ENCODE data around the gene WIPI1. TPM values are rescaled to one million over a fixed set of nuclear protein-coding genes. Genes with fewer than 3 reads are reported as not detected.
A peak's percentile ranks its signal among the peaks of the same experiment; 100 is the strongest.

Gene WIPI1
- total RNA-seq, 2 donors from 2014 or later, result 54.2 to 58.3 TPM

DNA sequence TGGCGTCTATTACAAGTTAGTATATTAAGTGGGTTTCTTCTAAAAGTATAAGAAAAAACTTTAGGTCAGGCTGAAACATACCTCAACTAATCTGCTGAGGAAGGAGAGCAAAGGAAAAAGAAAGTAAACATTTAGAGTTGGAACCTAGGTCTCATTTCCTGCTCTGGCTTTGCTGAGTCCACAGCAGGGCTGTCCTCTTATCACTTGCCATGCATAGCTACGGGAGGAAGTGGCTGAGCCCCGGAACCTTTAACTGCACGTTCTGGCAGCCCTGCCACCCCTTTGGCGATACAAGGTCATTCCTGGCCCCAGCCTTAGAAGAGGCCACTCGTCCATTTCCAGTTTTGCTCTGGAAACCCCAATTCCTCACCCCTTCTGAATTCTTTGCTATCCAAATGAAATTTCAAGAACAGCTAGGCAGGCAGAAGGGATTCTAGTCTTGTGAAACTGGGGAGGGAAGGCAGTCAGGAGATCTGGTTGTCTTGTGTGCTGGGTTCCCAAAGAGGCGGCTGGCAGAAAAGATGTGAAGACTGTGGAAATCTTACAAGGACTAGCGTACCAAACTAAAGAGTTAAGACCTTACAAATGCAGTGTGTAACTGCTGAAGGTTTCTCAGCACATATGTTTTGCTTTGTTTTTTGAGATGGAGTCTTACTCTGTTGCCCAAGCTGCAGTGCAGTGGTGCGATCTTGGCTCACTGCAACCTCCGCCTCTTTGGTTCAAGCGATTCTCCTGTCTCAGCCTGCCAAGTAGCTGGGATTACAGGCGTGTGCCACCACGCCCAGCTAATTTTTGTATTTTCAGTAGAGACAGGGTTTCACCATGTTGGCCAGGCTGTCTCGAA is 19.1 kb downstream of the WIPI1 start:
- TF ChIP-seq, protein P1, sequence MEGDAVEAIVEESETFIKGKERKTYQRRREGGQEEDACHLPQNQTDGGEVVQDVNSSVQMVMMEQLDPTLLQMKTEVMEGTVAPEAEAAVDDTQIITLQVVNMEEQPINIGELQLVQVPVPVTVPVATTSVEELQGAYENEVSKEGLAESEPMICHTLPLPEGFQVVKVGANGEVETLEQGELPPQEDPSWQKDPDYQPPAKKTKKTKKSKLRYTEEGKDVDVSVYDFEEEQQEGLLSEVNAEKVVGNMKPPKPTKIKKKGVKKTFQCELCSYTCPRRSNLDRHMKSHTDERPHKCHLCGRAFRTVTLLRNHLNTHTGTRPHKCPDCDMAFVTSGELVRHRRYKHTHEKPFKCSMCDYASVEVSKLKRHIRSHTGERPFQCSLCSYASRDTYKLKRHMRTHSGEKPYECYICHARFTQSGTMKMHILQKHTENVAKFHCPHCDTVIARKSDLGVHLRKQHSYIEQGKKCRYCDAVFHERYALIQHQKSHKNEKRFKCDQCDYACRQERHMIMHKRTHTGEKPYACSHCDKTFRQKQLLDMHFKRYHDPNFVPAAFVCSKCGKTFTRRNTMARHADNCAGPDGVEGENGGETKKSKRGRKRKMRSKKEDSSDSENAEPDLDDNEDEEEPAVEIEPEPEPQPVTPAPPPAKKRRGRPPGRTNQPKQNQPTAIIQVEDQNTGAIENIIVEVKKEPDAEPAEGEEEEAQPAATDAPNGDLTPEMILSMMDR (IDR thresholded peaks at IDR 0.05), result no peak
- H3K27me3 ChIP-seq (replicated peaks; ENCODE audit: insufficient read depth), result no peaks in the 10 kb centered on the region
- ATAC-seq (ENCODE audit: insufficient number of reproducible peaks, low FRiP score, low read depth) (no peak), DNase-seq (ENCODE audit: low spot score) (no peak)
- peaks cover 24% of the 10 kb centered on the region for H3K36me3 ChIP-seq
- H3K27ac ChIP-seq, result peak overlapping the region in 1 of 2 donors; percentile 43
- H3K4me3 ChIP-seq, result peak overlapping the region; percentile 22
- H3K4me1 ChIP-seq (ENCODE audit: control insufficient read depth in 1 of 2, low read depth in 2 of 2), result peaks cover 0 to 1% of the 10 kb centered on the region in 2 donors
- H3K9me3 ChIP-seq, result no peaks in the 10 kb centered on the region

DNA sequence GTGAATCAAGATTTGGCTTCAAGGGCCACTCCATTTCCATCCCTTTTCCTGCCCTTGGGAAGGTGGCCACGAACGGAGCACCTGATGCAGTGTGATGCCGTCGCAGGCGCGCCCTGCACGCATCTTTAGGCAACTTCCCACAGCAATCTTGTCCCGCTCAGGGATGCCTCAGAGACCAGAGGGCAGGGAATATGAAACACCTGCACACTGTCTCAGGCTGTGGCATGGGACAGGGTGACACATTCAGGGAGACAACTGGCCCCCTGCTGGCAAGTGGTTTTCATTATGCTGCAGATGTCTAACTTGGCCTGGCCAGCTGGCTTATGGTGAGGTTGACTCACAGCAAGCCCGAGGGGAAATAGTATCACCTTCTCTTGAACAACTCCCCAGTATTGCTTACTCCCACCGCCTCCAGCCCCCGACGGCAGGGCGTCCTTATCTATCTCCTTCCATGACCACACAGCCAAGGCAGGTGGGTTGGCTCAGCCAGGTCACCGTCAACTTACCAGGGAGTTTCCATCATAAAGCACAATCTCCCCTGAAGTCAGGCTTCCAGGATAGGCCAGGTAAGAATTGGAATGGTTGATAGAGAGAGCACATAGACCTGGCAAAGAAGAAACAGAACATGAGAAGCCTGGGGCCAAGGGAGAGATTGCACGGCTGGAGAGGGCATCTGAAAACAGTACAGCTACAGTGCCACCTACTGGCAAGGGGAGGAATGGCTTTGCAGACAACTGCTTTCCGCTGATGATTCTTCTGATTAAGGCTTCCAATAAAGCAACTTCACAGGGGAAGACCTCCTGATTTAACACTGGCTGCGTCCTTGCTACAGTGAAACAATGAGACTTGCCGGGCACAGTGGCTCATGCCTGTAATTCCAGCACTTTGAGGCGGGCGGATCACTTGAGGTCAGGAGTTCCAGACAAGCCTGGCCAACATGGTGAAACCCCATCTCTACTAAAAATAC is 21.1 kb downstream of the WIPI1 start:
- TF ChIP-seq, protein P1 (IDR thresholded peaks at IDR 0.05), result peak; percentile 87
- H3K9me3 ChIP-seq, result no peaks in the 10 kb centered on the region
- ATAC-seq (ENCODE audit: insufficient number of reproducible peaks, low FRiP score, low read depth), result no peak
- H3K27ac ChIP-seq, result no peak overlapping the region
- DNase-seq (ENCODE audit: low spot score), result no peak
- no peak overlapping the region for H3K4me3 ChIP-seq
- H3K36me3 ChIP-seq, result peaks cover 44% of the 10 kb centered on the region
- no peaks in the 10 kb centered on the region for H3K4me1 ChIP-seq (ENCODE audit: control insufficient read depth in 1 of 2, low read depth in 2 of 2)
- H3K27me3 ChIP-seq (replicated peaks; ENCODE audit: insufficient read depth), result no peaks in the 10 kb centered on the region

DNA sequence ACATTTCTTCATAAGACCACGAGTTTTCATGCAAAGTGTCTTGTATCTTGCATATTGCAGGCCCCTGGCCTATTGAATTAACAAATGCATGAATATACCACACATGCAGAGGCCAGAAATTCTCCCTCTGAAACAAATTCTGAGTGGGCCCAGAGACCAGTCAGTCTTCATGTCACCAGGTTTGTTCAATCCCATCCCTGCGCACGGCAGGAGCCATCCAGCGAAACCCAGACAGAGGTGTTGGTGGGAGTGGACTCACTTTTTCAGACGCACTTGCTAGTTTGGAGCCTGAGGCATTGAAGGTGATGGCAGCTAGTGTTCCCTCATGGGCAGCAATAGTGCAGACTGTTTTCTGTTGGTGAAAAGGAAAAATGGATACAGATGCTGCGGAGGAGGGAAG is 21.9 kb downstream of the WIPI1 start:
- H3K4me3 ChIP-seq, result no peak overlapping the region
- no peaks in the 10 kb centered on the region for H3K4me1 ChIP-seq (ENCODE audit: control insufficient read depth in 1 of 2, low read depth in 2 of 2)
- TF ChIP-seq, protein P1 (IDR thresholded peaks at IDR 0.05), result no peak
- ATAC-seq (ENCODE audit: insufficient number of reproducible peaks, low FRiP score, low read depth) (no peak), DNase-seq (ENCODE audit: low spot score) (no peak)
- H3K27me3 ChIP-seq (replicated peaks; ENCODE audit: insufficient read depth), result no peaks in the 10 kb centered on the region
- no peaks in the 10 kb centered on the region for H3K9me3 ChIP-seq
- no peak overlapping the region for H3K27ac ChIP-seq
- H3K36me3 ChIP-seq, result peaks cover 52% of the 10 kb centered on the region

DNA sequence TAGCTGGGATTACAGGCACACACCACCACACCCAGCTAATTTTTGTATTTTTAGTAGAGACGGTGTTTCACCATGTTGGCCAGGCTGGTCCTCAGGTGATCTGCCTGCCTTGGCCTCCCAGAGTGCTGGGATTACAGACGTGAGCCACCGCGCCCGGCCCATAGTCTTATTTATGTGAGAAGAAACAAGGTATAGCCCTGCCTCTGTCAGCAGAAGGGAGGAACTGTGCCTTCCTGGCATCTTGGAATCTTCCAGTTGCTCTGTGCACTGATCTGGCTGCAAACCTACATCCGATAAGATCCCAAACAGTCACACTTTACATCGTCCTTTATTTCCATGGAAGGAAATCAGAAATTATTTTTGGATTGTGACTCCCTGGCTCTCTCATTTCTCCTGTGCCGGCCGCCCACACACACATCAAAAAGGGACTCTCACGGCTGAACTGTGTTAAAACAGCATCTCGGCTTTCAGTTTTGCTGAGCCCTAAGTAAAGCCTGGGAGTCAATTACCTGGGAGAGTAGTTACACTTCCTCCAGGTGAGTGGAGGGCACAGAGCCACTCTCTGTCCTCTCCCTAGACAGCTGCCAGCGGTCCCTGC is 23.3 kb downstream of the WIPI1 start:
- DNase-seq (ENCODE audit: low spot score) (no peak), ATAC-seq (ENCODE audit: insufficient number of reproducible peaks, low FRiP score, low read depth) (no peak)
- H3K27me3 ChIP-seq (replicated peaks; ENCODE audit: insufficient read depth), result no peaks in the 10 kb centered on the region
- H3K36me3 ChIP-seq, result peaks cover 64% of the 10 kb centered on the region
- no peaks in the 10 kb centered on the region for H3K4me1 ChIP-seq (ENCODE audit: control insufficient read depth in 1 of 2, low read depth in 2 of 2)
- H3K27ac ChIP-seq, result no peak overlapping the region
- H3K4me3 ChIP-seq, result no peak overlapping the region
- TF ChIP-seq, protein P1 (IDR thresholded peaks at IDR 0.05), result no peak
- H3K9me3 ChIP-seq, result no peaks in the 10 kb centered on the region
